Bone marrow (tissue), 2 donors: ENCODE results near the gene TLE3.
A peak's percentile ranks its signal among the peaks of the same experiment; 100 is the strongest.
"Not testable (repeated sequence)": the region's sequence is repeated elsewhere in the genome, so short reads cannot be mapped to it uniquely, and the experiment has no call there.

Experiments
- DNase-seq, 2 donors: peaks; one replicate each; lab custom pipeline; 2025; lab: John Stamatoyannopoulos, UW

TLE3 gene

GRCh38 chr15:70126362-70126761, 28.6 kb upstream of the TLE3 start:
- DNase-seq, result no peak

GRCh38 chr15:70125605-70126004, 27.9 kb upstream of the TLE3 start:
- DNase-seq, result no peak

- DNase-seq, result no peak
These were observed 24.0 kb upstream of the TLE3 start for GRCh38 chr15:70121624-70122302.

GRCh38 chr15:70120958-70121623, 23.4 kb upstream of the TLE3 start:
- no peak for DNase-seq

DNA sequence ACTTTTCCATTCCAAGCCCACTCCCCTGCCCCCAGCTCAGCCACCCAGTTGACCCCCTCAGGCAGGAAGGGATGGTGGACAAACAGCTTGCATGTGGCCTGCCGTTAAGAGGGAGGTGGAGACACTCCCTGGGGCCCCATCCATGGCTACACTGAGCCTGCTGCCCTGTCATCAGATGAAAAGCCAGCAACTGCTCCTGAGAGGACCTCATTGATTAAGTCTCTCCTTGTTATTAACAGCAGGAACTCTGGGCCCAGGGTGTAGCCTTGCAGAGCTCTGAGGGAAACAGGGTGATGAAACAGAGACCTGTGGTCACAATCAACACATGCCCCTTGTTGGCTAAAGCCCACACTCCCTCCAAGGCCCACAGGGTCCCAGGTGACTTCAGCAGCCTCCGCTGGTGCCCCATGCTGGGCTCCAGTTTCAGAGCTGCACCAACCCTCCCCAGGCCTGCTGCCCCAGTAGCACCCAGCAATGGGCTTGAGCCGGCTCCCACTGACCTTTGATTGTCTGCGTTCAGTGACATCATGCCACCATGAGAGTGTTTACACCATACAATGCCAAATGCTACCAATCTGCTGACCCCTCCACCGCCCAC, 22.3 kb upstream of the TLE3 start:
- no peak for DNase-seq

DNA sequence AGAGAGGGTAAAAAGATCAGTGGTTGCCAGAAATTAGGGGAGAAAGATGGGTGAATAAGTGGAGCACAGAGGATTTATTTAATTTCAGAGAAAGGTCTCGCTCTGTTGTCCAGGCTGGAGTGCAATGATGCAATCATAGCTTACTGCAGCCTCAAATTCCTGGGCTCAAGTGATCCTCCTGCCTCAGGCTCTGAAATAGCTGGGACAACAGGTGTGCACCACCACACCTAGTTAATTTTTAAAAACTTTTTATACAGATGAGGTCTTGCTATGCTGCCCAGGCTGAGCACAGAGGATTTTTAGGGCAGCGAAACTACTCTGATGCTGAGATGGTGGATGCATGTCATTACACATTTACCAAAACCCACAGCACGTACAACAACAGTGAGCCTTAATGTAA, 20.9 kb upstream of the TLE3 start:
- DNase-seq, result no peak

- DNase-seq, result no peak
These were observed 18.6 kb upstream of the TLE3 start for GRCh38 chr15:70116317-70116716.

- DNase-seq, result no peak
These were observed 16.5 kb upstream of the TLE3 start for GRCh38 chr15:70114221-70114620.

DNA sequence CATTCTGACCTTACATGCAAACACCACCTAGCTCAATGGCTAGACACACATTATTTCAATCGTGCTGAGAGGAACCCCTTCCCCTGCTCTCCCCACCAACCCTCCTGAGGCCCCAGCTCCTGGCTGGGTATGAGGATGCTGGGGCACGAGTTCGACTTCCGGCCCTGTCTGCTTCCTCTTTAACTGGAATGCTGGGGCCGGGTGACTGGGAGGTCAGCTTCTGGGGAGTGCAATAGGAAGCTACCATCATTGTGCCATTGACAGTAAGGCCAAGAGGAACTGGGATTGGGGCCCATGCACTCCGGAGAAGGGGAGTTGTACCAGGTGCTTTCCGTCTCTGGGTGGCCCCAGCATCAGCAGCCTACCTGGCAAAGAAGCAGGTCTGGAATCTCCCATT, 15.6 kb upstream of the TLE3 start:
- DNase-seq, result peak in 1 of 2 donors; percentile 19

DNA sequence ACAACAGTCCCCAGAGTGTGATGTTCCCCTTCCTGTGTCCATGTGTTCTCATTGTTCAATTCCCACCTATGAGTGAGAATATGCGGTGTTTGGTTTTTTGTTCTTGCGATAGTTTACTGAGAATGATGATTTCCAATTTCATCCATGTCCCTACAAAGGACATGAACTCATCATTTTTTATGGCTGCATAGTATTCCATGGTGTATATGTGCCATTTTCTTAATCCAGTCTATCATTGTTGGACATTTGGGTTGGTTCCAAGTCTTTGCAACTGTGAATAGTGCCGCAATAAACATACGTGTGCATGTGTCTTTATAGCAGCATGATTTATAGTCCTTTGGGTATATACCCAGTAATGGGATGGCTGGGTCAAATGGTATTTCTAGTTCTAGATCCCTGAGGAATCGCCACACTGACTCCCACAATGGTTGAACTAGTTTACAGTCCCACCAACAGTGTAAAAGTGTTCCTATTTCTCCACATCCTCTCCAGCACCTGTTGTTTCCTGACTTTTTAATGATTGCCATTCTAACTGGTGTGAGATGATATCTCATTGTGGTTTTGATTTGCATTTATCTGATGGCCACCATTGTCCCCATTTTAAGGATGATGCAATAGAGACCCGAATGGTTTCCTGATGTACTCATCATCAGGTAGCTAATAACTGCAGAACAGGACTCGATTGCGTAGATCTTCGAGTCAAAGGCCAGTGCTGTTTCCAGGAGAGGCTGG, 15.0 kb upstream of the TLE3 start:
- DNase-seq, result not testable (repeated sequence)

DNA sequence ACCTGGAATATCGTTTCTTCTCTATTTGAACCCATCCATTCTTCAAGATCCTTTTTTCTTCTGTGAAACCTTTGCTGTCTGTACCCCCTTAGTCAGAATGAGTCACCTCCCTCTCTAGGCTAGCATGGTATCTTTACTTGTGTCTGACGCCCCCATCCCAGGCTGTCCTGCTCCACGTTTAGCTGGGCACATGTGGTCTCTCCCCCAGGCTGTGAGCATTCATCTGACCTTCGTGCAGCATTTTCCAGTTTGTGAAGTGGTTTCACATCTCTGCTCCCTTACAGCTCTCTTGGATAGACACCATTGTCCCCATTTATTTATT, 14.3 kb upstream of the TLE3 start:
- DNase-seq, result no peak

- no peak for DNase-seq
These were observed 13.7 kb upstream of the TLE3 start for GRCh38 chr15:70111203-70112073.

GRCh38 chr15:70109978-70110377, 12.3 kb upstream of the TLE3 start:
- no peak for DNase-seq

DNA sequence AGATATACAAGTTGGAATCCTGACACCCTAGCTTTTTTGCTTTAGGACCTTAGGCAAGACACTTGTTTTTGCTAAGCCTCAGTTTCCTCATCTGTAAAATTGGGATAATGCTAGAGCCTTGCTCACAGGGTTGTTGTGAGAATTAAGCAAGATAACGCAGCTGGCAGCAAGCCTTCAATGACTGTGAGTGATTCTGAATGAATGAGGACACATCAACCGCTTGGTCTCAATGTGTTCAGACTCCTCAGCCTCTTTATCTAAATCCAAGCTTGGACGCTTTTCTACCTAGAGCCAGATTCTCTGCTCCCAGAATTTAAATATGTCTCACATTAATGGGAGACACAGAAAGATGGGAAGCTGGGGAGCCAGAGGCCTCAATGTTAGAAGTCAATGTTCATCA, 11.8 kb upstream of the TLE3 start:
- DNase-seq, result no peak

DNA sequence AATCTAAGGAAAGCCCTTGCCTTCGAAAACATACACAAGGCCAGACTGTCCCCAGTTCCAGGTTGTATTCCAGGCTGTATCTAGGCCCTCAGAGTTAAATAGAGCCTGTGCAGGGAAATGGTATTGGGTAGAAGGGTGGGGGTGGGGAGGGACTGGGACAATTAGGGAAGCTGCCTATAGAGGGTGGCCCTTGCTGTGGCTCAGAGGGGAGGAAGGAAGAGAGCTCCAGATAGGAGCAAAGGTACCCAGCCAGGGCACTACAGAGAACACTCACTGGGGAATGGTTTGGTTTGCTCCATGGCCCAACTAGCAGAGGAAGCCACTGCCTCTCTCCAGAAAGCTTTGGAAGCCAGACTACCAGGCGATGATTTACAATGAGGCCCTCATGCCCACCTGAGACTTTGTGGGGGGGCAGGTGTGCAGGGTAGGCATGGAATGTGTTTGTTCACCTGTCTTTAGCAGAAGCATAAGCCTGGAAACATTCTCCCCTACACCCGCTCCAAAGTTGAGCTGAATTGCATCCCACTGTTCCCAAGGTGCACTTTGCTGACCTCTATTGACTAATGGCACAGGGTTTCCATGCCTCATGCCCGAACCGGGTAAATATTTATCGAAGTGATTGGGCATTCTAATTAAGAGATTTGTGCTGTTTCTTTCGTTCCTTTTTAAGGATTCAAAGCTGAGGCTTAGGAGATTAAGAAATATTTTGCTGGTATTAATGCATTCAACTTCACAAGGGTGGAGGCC, 6.3 kb upstream of the TLE3 start:
- DNase-seq, result no peak

DNA sequence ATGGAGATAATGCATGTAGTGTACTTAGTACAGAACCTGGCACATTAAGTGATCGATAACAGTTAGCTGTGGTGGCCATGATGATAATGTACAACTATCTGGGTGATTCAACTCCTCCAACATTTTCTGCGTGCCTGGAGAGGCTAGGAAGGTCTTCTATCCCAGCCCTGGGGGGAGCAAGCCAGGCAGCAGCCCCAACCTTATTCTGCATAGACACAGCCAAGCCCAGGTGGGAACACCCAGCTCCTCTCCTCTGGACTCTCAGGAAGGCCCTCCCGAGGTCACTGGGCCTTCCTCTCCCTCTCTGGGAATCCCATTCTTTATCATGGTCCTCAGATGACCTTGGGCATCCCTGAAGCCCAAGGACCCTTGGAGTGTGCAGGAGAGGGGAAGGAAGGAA, 5.1 kb upstream of the TLE3 start:
- no peak for DNase-seq

GRCh38 chr15:70101459-70102113, 3.9 kb upstream of the TLE3 start:
- no peak for DNase-seq

- peak in 1 of 2 donors; percentile 26 for DNase-seq
These were observed 3.0 kb upstream of the TLE3 start for GRCh38 chr15:70100474-70101341.

- no peak for DNase-seq
These were observed 2.3 kb upstream of the TLE3 start for GRCh38 chr15:70099967-70100473.
